OCI-LY7 (cell line): ENCODE measurements around the gene ALKBH2. TPM values are rescaled to one million over a fixed set of nuclear protein-coding genes. Genes with fewer than 3 reads are reported as not detected.
A peak's percentile ranks its signal among the peaks of the same experiment; 100 is the strongest.

ENCODE experiments used
- BruUV-seq: library from RNA; stranded (reverse); fragments of 400-500 nt; replicated peaks from 2 replicates; lab custom pipeline; 2021; lab: Mats Ljungman, UMichigan
- CTCF ChIA-PET: fragments of 300-600 bp; sonication (Branson Sonifier 250); formaldehyde crosslinking; loops from one replicate; lab custom pipeline; 2022; ENCODE audit warnings: antibody characterized with exemption; ENCODE audit not compliant: unreplicated experiment; lab: Charles Lee
- POLR2A ChIA-PET: fragments of 300-600 bp; sonication (Branson Sonifier 250); formaldehyde crosslinking; loops from one replicate; lab custom pipeline; 2022; ENCODE audit warnings: antibody characterized with exemption; lab: Charles Lee
- DNase-seq: peaks from one replicate; pipeline ENCODE4 v3.0.0-alpha.2; 2015; ENCODE audit warnings: low spot score
- H2AFZ ChIP-seq: fragments of 200-600 bp; sonication (generic), shearing (Covaris generic); 2 replicates; pipeline ENCODE4 v1.6.1; 2014; ENCODE audit warnings: mild to moderate bottlenecking, antibody characterized with exemption, low read length, moderate library complexity
- H3K27ac ChIP-seq: fragments of 200-600 bp; sonication (generic); 2 replicates; pipeline ENCODE4 v1.5.1; 2014; ENCODE audit warnings: mixed run types, low read depth, mild to moderate bottlenecking, moderate library complexity, low read length, inconsistent platforms; ENCODE audit not compliant: poor library complexity, severe bottlenecking
- H3K36me3 ChIP-seq: fragments of 200-600 bp; sonication (generic); 2 replicates; pipeline ENCODE4 v1.6.1; 2014; ENCODE audit warnings: mild to moderate bottlenecking, antibody characterized with exemption, low read length, moderate library complexity, mixed read lengths; ENCODE audit not compliant: insufficient read depth
- H3K4me1 ChIP-seq: fragments of 200-600 bp; sonication (generic); 2 replicates; pipeline ENCODE4 v1.5.1; 2014; ENCODE audit warnings: mild to moderate bottlenecking, low read length; ENCODE audit not compliant: insufficient read depth, poor library complexity, severe bottlenecking
- H3K4me2 ChIP-seq: fragments of 200-600 bp; sonication (generic); 2 replicates; pipeline ENCODE4 v1.6.1; 2014; ENCODE audit warnings: mild to moderate bottlenecking, low read length
- H3K4me3 ChIP-seq: fragments of 200-600 bp; sonication (generic); 2 replicates; pipeline ENCODE4 v1.5.1; 2014; ENCODE audit warnings: mild to moderate bottlenecking, low read depth, low read length; ENCODE audit not compliant: poor library complexity, severe bottlenecking
- H3K79me2 ChIP-seq: fragments of 200-600 bp; sonication (generic); 2 replicates; pipeline ENCODE4 v1.6.1; 2016; ENCODE audit warnings: low read depth, mild to moderate bottlenecking, low read length, moderate library complexity, mixed read lengths; ENCODE audit not compliant: insufficient read depth
- H3K9me2 ChIP-seq: fragments of 200-600 bp; sonication (generic); 2 replicates; pipeline ENCODE4 v1.6.1; 2016; ENCODE audit warnings: mild to moderate bottlenecking, low read length, mixed read lengths; ENCODE audit not compliant: insufficient read depth
- H3K9me3 ChIP-seq: fragments of 200-600 bp; sonication (generic); 2 replicates; pipeline ENCODE4 v1.6.1; 2014; ENCODE audit warnings: mild to moderate bottlenecking, mixed run types, low read length, mixed read lengths
- H4K20me1 ChIP-seq: fragments of 200-600 bp; sonication (generic); 2 replicates; pipeline ENCODE4 v1.6.1; 2014; ENCODE audit warnings: mild to moderate bottlenecking, antibody characterized with exemption, low read length, moderate library complexity, mixed read lengths; ENCODE audit not compliant: insufficient read depth
- EZH2phosphoT487 ChIP-seq: fragments of 200-600 bp; sonication (generic); IDR thresholded peaks from 2 replicates; pipeline ENCODE4 v1.6.1; 2018; ENCODE audit warnings: low read depth, borderline replicate concordance, mild to moderate bottlenecking, mixed run types, antibody characterized with exemption, low read length, moderate library complexity, mixed read lengths
- intact Hi-C: fragments of 100-400 bp; cut with micrococcal nuclease; formaldehyde crosslinking; loops from one replicate; pipeline ENCODE4 v1.10.0; 2022; ENCODE audit not compliant: unreplicated experiment
- total RNA-seq, 2 experiments: library from RNA; depleted of rRNA in 1 of 2; stranded (reverse); fragments of >200 nt in 1 of 2; shearing (Covaris generic) in 1 of 2; gene quantifications; 2 replicates each; pipeline ENCODE4 v1.2.3, GENCODE V29; 2014 to 2022
- TF ChIP-seq, protein P1 (sequence below): fragments of 200-600 bp; sonication (generic); conservative IDR thresholded peaks from 2 replicates; pipeline ENCODE4 v1.5.1; 2014; ENCODE audit warnings: mild to moderate bottlenecking, antibody characterized with exemption, low read length, moderate library complexity, mixed read lengths

The ALKBH2 gene
- total RNA-seq, 2 experiments from 2014 or later = 70.3 to 111 TPM

DNA sequence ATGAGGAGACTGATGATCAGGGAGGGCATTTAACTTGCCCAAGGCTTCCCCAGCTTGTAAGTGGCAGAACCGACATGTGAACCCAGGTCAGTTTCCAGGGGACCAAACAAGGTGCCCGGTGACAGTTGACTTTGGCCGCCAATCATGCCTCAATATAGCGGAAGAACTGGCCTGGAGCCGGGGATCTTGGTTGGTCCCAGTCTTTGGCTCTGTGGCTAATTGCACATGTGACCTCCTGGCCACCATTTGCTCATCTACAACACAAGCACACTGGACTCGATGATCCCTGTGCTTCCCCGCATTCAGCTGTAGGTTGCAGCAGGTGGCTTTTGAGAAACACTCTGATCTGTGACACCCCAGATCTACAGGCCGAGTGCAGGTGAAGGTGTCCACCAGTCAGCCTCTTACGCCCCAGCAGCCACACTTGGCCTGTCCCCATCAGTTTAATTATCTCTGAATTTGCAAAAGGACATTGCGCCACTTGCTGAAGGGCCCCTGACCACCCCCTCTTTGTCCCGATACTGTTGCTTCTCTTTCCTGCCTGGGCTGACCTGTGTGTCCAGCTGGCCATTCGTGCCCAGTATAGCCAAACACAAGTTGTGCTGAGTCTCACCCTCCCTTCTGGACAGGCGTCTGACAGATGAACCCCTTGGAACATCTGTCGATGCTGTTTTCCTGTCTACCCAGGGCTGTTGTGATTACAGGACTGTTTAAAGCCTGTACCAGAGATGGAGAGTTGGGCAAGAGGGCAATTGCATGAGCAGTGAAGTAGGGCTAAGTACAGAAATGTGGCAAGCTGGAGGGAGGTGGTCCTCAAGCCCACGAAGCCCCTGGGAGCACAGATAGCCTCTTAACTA, 37.3 kb upstream of the ALKBH2 start:
- Histone ChIP-seq H3K4me3 (peak overlapping the region; percentile 70), H2AFZ (peak overlapping the region; percentile 95; the same call in 1 of the 2 replicates), H3K4me2 (peak overlapping the region; percentile 93), H3K9me2 (no peaks in the 10 kb centered on the region), H4K20me1 (no peaks in the 10 kb centered on the region), H3K9me3 (no peaks in the 10 kb centered on the region), H3K27ac (no peak overlapping the region), H3K79me2 (no peaks in the 10 kb centered on the region), H3K4me1 (peaks cover 39% of the 10 kb centered on the region), H3K36me3 (no peaks in the 10 kb centered on the region)
- BruUV-seq = no TSS peak
- ChIA-PET POLR2A (interaction anchor here (0.9 to 1.3 kb wide), 3 partner anchors 8 to 16 kb away, joined by 3 to 4 read pairs (median 4); no protein-coding TSS in a partner anchor), CTCF (no interaction called here)
- intact Hi-C loops = no loop called here
- no peak for DNase-seq
- TF ChIP-seq, protein P1, sequence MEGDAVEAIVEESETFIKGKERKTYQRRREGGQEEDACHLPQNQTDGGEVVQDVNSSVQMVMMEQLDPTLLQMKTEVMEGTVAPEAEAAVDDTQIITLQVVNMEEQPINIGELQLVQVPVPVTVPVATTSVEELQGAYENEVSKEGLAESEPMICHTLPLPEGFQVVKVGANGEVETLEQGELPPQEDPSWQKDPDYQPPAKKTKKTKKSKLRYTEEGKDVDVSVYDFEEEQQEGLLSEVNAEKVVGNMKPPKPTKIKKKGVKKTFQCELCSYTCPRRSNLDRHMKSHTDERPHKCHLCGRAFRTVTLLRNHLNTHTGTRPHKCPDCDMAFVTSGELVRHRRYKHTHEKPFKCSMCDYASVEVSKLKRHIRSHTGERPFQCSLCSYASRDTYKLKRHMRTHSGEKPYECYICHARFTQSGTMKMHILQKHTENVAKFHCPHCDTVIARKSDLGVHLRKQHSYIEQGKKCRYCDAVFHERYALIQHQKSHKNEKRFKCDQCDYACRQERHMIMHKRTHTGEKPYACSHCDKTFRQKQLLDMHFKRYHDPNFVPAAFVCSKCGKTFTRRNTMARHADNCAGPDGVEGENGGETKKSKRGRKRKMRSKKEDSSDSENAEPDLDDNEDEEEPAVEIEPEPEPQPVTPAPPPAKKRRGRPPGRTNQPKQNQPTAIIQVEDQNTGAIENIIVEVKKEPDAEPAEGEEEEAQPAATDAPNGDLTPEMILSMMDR = no peak
- no peak for TF ChIP-seq EZH2phosphoT487

DNA sequence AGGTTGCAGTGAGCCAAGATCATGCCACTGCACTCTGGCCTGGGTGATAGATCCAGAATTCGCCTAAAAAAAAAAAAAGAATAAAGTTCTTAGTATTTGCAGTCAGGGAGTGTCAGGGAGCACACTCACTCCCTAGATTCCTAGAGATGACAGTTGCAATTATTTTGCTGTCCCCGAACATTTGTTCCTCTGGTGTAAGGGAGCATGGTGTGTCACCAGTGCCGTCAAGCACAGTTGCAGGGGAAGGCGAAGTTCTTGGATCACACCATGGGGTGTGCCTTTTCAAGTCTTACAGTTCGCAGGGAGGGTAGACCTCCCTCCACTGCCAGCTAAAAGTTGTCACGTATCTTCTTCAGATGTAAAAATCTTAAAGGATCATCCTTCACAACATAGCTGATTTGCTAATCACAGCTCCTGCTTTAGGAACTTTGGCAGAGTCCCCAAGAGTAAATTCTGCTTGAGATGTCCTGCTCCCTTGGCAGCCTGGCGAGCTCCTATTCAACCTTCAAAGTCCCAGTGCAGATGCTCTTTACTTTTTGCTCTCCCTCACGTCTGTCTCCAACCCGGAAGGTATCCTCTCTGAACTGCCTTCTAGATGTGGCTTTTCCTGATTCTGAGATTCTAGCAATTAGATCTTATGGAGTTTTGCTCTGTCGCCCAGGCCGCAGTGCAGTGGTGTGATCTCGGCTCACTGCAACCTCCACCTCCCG, 34.4 kb upstream of the ALKBH2 start:
- intact Hi-C loops = no loop called here
- H3K4me1 ChIP-seq = peaks cover 67% of the 10 kb centered on the region
- no peak overlapping the region for H3K4me3 ChIP-seq
- TF ChIP-seq, protein P1 = no peak
- TF ChIP-seq EZH2phosphoT487 = no peak
- H3K79me2 ChIP-seq = no peaks in the 10 kb centered on the region
- no peak overlapping the region for H3K27ac ChIP-seq
- no peaks in the 10 kb centered on the region for H3K9me3 ChIP-seq
- H4K20me1 ChIP-seq = no peaks in the 10 kb centered on the region
- ChIA-PET CTCF (no interaction called here), POLR2A (interaction anchor here (0.6 to 1.9 kb wide), 4 partner anchors 11 to 1816 kb away, joined by 3 to 5 read pairs (median 3); partner anchors contain the start of gene ACACB)
- H3K4me2 ChIP-seq = no peak overlapping the region
- no peak overlapping the region for H2AFZ ChIP-seq
- H3K36me3 ChIP-seq = no peaks in the 10 kb centered on the region
- no peaks in the 10 kb centered on the region for H3K9me2 ChIP-seq
- no TSS peak for BruUV-seq
- DNase-seq = no peak
